Measurements from ENCODE around the gene USP47.

USP47 gene

DNA sequence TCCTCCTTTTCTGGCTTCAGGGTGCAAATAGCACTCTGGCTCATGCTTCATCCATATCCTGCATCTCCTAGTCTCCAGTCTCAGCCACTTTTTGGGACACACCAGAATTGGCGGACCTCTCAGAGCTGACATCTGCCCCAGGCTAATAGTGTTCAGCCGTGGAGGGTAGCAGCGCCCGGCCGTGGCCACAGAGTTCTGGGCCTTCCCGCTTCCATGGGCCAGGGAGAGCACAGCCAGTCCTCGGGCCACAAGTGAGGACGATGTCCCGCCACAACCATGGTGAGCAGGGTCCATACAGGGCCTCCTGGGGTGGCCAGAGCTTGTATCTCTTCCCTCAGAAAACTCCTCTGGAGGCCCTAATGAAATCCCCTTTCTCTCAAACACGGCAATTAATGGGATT is 140.7 kb downstream of the USP47 start:
- TF ChIP-seq CTCF (conservative IDR thresholded peaks at IDR 0.05), result no peak
- no peak overlapping the region for H3K27ac ChIP-seq

DNA sequence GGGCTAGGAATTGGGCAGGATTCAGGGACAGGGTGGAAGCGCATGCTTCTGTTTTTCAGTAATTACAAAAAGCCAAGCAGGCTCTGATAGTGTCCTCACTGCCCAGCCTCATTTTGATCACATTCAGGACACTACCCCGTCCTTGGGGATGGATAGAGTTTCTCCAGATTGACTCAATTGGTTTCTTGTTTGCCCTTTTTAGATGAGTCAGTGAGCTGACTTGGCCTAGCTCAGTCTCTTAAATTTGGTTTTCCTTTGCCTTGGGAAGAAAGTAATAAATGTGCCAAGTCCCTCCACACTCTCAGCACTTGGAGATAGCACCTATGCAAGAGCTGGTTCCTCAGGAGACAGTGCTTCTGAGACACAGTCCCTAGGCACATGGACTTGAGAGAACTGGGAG is 141.2 kb downstream of the USP47 start:
- TF ChIP-seq CTCF (conservative IDR thresholded peaks at IDR 0.05), result no peak
- no peak overlapping the region for H3K27ac ChIP-seq

GRCh38 chr11:11983427-11983826 is 141.7 kb downstream of the USP47 start:
- H3K27ac ChIP-seq, result no peak overlapping the region
- TF ChIP-seq CTCF (conservative IDR thresholded peaks at IDR 0.05), result no peak

DNA sequence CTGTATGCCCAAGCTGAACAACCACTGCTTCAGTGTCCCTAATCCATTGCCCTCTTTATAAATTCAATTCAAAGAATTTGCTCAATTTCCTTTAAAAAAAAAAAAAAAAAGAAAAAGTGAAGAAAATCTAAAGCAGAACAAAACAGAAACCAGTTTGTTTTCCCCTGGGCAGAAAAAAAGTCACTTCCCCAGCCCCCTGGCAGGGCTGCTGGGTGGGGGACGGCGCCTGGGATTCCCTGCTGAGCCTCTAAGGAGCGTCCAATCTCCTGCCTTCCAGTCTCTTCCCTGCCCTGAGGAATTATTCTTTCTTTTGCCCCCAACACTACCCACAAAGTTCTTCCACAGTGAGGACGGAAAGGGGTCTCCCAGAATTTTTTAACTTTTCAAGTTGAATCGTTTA is 142.8 kb downstream of the USP47 start:
- no peak for TF ChIP-seq CTCF (conservative IDR thresholded peaks at IDR 0.05)
- H3K27ac ChIP-seq, result no peak overlapping the region

DNA sequence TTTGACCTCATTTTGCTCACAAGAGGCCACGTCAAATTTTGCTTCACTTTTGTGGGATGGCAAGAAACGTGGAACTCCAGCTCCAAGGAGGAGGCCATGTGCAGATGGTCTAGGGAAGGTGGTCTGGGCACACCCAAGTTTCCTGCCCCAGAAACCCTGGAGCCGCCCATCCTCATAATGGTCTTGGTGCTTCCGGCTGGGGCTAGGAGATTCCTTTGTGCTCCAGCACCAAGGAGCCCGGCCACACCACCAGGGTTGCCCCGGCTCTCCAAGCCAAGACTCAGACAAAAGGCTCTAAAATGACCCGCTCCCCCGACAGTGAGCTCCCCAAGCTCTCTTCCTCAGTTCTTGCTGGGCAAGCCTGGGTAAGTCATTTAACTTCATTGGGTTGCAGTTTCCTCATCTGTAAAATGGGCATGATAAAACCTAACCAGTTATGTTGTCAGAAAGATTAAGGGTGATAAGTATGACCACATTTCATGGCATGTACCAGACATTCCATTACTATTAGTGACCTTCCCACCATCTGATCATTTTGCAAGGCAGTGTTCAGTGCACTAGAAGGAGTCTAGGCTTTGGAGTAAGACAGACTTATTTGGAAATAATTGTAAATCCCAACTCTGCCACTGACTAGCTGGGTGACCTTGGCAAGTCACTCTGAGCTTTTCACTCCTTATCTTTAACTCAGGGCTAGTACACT is 143.4 kb downstream of the USP47 start:
- no peak overlapping the region for H3K27ac ChIP-seq
- TF ChIP-seq CTCF (conservative IDR thresholded peaks at IDR 0.05), result no peak

- no peak for TF ChIP-seq CTCF (conservative IDR thresholded peaks at IDR 0.05)
Observed at GRCh38 chr11:11985954-11986949, 144.5 kb downstream of the USP47 start.

GRCh38 chr11:11987503-11988022 is 145.8 kb downstream of the USP47 start:
- no peak overlapping the region for H3K27ac ChIP-seq
- TF ChIP-seq CTCF (conservative IDR thresholded peaks at IDR 0.05), result no peak

More at GRCh38 chr11:11985954-11986949, 144.5 kb downstream of the USP47 start:
- H3K27ac ChIP-seq, result no peak overlapping the region
